Lower leg skin (tissue), 3 donors: ENCODE measurements around the gene SDCCAG8.

Experiments
- POLR2A ChIP-seq, 2 donors: fragments of 450-650 bp; IDR thresholded peaks; one replicate each; pipeline ENCODE4 v1.6.1; 2016 to 2017; ENCODE audit warnings: antibody characterized with exemption in 2 of 2, mild to moderate bottlenecking in 1 of 2, moderate library complexity in 1 of 2
- TF ChIP-seq, protein P1 (sequence below), 3 donors: fragments of 450-650 bp; IDR thresholded peaks; one replicate each; pipeline ENCODE4 v1.5.1; 2016; ENCODE audit warnings: antibody characterized with exemption in 3 of 3, mild to moderate bottlenecking in 3 of 3, moderate library complexity in 2 of 3

- TF ChIP-seq, protein P1, sequence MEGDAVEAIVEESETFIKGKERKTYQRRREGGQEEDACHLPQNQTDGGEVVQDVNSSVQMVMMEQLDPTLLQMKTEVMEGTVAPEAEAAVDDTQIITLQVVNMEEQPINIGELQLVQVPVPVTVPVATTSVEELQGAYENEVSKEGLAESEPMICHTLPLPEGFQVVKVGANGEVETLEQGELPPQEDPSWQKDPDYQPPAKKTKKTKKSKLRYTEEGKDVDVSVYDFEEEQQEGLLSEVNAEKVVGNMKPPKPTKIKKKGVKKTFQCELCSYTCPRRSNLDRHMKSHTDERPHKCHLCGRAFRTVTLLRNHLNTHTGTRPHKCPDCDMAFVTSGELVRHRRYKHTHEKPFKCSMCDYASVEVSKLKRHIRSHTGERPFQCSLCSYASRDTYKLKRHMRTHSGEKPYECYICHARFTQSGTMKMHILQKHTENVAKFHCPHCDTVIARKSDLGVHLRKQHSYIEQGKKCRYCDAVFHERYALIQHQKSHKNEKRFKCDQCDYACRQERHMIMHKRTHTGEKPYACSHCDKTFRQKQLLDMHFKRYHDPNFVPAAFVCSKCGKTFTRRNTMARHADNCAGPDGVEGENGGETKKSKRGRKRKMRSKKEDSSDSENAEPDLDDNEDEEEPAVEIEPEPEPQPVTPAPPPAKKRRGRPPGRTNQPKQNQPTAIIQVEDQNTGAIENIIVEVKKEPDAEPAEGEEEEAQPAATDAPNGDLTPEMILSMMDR (IDR thresholded peaks at IDR 0.05): no peak
- no peak for TF ChIP-seq POLR2A (IDR thresholded peaks at IDR 0.05)
These were observed 4.3 kb upstream of the SDCCAG8 start for GRCh38 chr1:243251539-243251938.
